Sciatic nerve (tissue), 2 donors: ENCODE measurements around the gene ECSIT. TPM values are rescaled to one million over a fixed set of nuclear protein-coding genes. Genes with fewer than 3 reads are reported as not detected.
"Not testable (repeated sequence)": the region's sequence is repeated elsewhere in the genome, so short reads cannot be mapped to it uniquely, and the experiment has no call there.

Experiments used
- ATAC-seq: fragments of 200-7000 bp; cut with Tn5 transposase; one replicate; pipeline ENCODE4 v1.9.1; 2020; ENCODE audit warnings: mild to moderate bottlenecking, moderate library complexity
- DNase-seq: peaks from one replicate; pipeline ENCODE4 v3.0.0-alpha.2; 2020; ENCODE audit warnings: low spot score
- intact Hi-C: fragments of 100-400 bp; cut with DNase I; formaldehyde crosslinking; loops from one replicate; pipeline ENCODE4 v1.14.2; 2022
- total RNA-seq: library from RNA; stranded (reverse); fragmentation: NEBNext Ultra II Directional; extraction: Animal tissue kit (Norgen Biotek cat#: 25700); gene quantifications from one replicate; pipeline ENCODE4 v1.2.1, GENCODE V29; 2021
- donor health status: DM: no; HTN: no; CAD: no.
- donor health status: DM: no; HTN: no; CAD: no.

ECSIT gene
- total RNA-seq, 1 donor from 2014 or later, result 25.8 TPM

DNA sequence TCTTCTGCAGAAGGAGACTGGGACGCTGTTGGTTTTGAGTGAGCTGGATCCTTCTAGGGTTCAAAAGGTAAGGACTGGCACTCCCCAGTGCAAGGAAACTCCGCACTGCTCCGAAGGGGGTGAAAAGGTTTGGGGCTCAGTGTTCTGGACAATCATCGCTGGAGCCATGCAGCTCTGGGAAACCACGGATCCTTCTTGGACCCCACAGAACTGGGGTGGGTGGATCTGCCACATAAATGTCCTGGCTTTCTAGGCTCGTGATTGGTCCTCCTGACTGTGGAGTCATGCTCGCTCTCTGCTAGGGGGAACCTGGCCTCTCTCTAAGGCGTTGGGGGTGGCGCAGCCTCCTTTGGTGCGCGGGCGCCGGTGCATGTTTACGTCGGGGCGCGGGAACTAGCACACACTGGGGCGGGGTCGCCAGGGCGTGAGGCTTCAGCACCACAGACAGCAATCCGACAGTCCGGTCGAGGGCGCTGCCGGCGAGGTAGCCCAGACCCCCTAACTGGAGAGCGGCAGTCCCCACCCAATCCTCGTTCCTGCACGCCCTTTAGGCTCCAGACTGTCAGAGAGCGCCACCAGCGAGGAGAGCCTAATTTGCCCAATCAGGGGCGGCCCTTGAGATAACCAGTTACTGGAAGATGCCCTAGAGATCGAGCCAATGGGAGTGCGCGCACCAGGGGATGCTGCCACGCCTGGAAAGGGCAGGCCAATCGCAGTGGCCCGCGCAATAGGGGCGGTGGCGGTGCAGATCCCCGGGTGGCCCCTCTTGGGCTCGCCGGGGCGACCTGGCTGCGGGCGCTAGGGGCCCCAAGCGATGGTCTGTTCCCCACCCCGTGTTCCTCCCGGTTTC lies 47.2 kb downstream of the ECSIT start:
- intact Hi-C loops, result no loop called here
- DNase-seq, result peak; percentile 69
- ATAC-seq, result peak; percentile 63

DNA sequence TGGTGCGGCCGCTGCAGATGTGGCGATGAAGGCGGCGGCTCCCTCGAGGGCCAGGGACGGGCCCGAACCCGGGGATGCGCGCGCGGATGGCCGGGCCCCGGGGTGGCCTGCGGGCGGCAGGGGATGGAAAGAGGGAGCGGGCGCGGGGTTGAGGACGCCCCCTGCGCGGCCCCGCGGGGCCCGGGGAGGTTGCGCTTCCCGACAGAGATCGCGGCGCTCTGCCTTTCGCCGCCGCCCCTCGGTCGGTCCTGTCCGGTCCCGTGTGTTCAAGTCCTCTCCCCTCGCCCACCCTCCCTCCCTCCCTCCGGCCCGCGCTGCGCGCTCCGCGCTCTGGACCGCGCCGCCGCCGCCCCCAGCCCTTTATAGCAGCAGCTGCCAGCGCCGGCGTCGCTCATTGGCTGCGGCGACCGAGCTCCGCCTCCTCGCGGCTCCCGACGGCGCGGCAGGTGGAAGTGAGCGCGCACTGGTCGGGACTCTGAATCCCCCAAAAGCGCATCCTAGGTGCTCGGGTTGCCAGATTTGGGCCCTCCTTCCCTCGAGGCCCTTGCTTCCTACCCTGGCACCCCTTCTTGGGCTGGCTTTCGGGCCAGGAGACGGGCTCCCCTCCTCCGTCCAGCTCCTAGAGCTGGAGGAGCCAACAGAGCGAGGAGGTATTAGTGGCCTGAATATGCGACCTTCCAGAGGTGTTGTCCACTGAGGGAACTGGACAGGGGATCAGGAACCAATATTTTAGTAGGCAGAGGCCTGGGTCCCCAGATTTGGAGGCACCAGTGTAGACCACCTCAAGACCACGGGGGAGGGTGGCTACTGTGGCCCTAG lies 48.0 kb downstream of the ECSIT start, which contains the start of gene ELAVL3:
ELAVL3 (minus strand) TSS at position 332 of the 819 bp plus-strand sequence. CDS start 438 bp downstream, outside the sequence.
- DNase-seq (no peak), ATAC-seq (no peak)
- intact Hi-C loops, result no loop called here

- intact Hi-C loops, result no loop called here
- ATAC-seq (no peak), DNase-seq (no peak)
Measured at GRCh38 chr19:11479898-11480714, 48.8 kb downstream of the ECSIT start.

- DNase-seq (no peak), ATAC-seq (no peak)
- intact Hi-C loops, result no loop called here
Measured at GRCh38 chr19:11479090-11479897, 49.6 kb downstream of the ECSIT start.

- ATAC-seq, result no peak
- intact Hi-C loops, result no loop called here
- no peak for DNase-seq
Measured at GRCh38 chr19:11478167-11479089, 50.5 kb downstream of the ECSIT start.

DNA sequence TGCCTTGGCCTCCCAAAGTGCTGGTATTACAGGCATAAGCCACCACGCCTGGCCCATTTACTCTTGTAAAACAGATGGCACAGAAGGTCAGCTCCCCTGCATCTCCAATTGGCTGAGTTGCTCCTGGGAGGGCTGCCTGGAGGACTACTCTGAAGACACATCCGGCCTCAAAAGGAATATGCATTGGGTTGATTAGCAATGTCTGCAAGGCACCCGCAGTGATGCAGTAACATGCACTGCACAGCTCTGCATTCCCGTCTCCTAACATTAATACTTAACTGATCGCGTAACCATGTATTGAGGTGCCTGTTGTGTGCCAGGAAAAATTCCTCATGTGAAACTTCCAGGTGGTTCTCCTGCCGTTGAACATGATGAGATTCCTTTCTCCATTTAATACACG lies 53.1 kb downstream of the ECSIT start:
- intact Hi-C loops, result no loop called here
- no peak for DNase-seq
- no peak for ATAC-seq

DNA sequence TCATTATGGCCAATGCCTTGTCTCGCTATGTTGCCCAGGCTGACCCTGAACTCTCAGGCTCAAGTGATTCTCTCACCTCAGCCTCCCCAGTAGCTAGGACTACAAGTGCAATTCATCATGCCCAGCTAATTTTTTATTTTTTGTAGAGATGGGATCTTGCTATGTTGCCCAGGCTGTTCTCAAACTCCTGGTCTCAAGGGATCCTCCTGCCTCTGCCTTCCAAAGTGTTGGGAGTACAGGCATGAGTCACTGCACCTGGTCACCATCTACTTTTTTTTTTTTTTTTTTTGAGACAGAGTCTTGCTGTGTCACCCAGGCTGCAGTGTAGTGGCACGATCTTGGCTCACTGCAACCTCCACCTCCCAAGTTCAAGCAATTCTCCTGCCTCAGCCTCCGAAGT lies 53.6 kb downstream of the ECSIT start:
- DNase-seq, ATAC-seq, intact Hi-C loops: not testable (repeated sequence)

GRCh38 chr19:11473725-11474124 lies 55.2 kb downstream of the ECSIT start:
- intact Hi-C loops, result no loop called here
- DNase-seq, result no peak
- ATAC-seq, result no peak

GRCh38 chr19:11468266-11468845 lies 60.6 kb downstream of the ECSIT start:
- intact Hi-C loops, ATAC-seq: not testable (repeated sequence)

DNA sequence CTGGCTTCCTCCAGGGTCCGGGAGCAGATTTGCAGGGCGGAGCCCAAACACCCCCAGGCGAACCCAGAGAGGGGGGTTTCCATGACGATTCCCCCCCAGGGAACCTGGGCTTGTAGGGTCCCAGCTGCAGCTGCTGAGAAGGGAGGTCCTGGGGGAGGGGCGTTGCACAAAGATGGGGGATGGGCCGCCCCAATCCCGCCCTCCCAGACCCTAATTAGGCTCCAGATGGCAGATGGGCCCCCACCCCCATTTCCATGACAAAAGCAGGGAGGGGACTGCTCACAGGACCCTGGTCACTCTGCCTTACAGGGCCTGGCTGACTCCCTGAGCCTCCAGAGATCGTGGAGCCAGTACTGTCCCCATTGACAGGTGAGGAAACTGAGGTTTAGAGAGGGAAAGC lies 63.3 kb downstream of the ECSIT start:
- intact Hi-C loops, result no loop called here
- DNase-seq (no peak), ATAC-seq (no peak)

More at GRCh38 chr19:11468266-11468845, 60.6 kb downstream of the ECSIT start:
- not testable (repeated sequence) for DNase-seq

DNA sequence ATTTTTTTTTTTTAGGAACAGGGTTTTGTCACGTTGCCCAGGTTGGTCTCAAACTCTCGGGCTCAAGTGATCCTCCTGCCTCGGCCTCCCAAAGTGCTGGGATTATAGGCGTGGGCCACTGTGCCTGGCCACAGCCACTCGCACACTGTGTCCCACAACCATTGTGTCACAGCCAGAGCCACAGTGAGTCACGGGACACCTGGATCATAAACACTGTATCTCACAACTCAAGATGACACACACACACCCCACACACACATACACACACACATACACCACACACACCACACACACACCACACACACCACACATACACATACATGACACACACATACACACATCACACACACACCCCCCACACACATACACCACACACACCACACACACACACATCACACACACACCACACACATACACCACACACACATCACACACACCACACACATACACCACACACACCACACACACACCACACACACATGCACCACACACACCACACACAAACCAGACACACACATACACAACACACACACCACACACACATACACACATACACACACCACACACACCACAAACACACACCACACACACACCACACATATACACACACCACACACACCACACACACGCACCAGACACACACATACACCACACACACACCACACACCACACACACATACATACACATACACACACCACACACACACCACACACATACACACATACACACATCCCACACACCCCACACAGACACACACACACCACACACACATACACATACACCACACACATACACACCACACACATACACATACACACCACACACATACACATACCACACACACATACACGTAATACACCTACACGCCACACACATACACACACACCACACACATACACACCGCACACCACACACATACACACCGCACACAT lies 64.3 kb downstream of the ECSIT start:
- DNase-seq (no peak), ATAC-seq (no peak)
- intact Hi-C loops, result no loop called here

GRCh38 chr19:11463391-11463790 lies 65.5 kb downstream of the ECSIT start:
- DNase-seq (no peak), ATAC-seq (no peak)
- intact Hi-C loops, result no loop called here

GRCh38 chr19:11461453-11461852 lies 67.5 kb downstream of the ECSIT start:
- intact Hi-C loops, result no loop called here
- ATAC-seq (no peak), DNase-seq (no peak)

GRCh38 chr19:11460207-11460606 lies 68.7 kb downstream of the ECSIT start:
- intact Hi-C loops, result no loop called here
- DNase-seq, result no peak
- no peak for ATAC-seq

DNA sequence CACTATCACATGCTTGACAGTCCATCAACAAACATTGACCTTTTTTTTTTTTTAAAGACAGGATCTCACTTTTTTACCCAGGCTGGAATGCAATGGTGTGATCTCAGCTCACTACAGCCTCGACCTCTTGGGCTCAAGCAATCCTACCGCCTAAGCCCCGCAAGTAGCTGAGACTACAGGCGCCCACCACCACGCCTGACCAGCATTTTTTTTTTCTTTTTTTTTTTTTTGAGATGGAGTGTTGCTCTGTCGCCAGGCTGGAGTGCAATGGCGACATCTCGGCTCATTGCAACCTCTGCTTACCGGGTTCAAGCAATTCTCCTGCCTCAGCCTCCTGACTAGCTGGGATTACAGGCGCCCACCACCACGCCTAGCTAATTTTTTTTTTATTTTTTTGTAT lies 70.0 kb downstream of the ECSIT start:
- DNase-seq, intact Hi-C loops, ATAC-seq: not testable (repeated sequence)
